NAMALWA (cell line): ENCODE results near the gene CARHSP1.
"Not testable (repeated sequence)": the region's sequence is repeated elsewhere in the genome, so short reads cannot be mapped to it uniquely, and the experiment has no call there.

Experiments
- DNase-seq: peaks from one replicate; pipeline ENCODE4 v3.0.0-alpha.2; 2015; ENCODE audit warnings: low spot score

The CARHSP1 gene

DNA sequence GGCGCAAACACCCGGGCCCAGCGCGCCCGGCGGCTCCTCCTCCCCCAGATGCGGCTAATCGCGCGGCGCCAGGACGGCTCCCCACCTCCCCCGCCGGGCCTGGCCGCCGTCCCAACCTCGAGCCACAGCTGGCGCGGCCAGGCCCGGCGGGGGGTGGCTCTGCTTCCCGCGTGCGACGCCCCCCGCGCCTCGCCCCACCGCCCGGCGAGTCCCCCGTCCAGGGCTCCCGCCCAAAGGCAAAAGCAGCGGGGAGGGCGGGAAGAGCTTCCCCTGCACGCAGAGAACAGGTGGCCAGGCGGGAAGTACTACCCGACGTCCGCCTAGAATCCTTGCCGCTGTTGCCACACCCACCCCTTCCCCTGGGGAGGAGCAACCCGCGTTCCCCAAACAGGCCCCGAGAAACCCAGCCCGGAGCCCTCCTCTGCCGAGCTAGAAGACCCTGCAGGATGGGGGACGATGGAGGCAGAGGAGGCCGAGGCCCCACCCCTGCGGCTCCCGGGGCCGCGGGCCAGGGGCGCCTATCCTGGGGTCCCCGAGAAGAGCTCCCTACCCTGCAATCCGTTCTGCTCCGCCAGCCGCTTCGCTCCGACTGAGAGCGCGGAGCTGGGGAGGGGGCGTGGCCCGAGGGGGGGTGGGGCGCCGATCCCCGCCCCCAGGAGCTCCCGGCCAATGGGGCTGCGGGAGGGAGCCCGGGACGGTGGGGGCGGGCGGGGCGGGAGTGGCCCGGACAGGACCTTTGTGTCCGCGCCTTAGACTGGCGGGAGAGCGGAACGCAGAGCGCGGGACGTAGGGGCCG is at the start of gene CARHSP1:
Gene CARHSP1 (minus strand): TSS at position 591 of the 796 bp plus-strand sequence. CDS start 9,678 bp downstream, outside the sequence.
- peak; percentile 94 for DNase-seq

DNA sequence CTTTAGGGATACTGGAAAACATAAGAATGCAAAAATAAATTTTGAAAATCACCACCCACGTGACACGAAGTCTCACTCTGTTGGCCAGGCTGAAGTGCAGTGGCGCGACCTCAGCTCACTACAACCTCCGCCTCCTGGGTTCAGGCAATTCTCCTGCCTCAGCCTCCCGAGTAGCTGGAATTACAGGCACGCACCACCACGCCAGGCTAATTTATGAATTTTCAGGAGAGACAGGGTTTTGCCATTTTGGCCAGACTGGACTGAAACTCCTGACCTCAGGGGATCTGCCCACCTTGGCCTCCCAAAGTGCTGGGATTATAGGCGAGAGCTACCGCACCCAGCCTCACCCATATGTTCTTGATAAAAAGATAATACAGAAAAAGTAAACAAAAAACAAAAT is 48.5 kb upstream of the CARHSP1 start:
- not testable (repeated sequence) for DNase-seq

DNA sequence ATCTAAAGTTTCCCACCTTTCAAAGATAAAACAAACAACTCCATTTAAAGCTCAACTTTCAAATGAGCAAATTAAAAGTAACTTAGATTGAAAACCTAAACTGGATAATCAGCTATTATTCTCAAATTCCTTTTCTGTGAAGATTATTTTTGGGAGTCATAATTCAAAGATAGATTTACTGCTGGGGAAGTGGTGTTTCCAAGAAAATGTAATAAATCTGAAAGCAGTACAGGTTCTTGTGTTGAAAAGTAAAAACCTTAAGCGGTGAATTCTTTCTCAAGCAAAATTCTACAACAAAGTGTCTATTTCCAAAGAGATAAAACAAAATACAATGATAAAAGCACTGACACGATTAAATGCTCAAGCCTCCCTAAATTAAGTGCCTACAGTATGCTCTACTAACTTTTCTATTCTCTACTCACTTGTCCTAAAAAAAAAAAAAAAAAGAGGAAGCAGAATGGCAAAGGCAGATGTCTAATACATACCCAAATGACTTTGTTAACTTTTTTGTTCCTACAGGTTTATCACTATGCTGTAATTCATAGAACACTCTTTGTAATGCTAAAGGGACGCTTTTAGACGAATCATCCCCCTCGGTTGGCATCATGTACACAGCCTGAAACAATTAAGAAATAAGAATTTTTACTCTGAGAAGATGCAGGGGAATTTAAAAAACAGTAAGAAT is 47.9 kb upstream of the CARHSP1 start:
- DNase-seq: no peak

DNA sequence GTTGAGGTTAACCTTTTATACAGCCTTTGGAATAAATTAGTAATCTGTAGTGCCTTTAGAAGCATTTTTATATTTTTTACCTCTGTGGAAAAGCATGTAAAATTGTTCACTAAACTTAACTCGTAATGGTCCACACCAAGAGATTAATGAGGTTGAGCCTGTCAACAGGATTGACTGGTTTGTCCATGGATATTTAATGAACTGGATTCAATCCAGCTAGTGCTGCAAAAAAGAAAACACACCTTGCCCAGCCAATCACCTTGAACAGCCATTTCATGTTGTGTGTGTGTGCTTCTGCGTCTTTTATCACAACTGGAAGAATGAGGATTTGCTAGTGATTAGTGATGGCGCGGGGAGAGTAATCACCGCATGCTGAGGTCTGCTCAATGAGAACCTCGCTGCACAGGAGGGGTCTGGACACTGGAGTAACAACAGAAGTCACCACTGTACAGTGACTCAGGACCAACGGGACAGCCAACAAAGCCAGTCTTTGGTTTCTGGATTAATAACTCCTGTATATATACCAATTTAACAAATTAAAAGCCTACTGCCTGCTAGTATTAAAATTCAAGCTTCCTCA is 47.0 kb upstream of the CARHSP1 start:
- no peak for DNase-seq

DNA sequence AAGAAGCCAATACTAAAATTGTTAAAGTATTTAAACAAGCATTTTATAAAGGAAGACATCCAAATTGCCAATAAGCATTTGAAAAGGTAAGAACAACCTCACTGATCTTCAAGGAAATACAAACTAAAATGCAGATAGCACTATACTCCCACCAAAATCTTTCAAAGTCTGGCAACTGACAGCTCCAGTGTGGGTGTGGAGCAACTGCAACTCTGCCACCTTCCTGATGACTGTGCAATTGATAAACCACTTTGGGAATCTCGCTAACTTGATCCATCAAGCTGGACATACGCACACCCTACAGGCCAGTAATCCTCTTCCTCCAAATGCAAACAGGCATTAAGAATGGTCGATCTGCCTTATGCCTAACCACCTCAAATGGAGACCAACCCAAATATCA is 45.3 kb upstream of the CARHSP1 start:
- DNase-seq: no peak

DNA sequence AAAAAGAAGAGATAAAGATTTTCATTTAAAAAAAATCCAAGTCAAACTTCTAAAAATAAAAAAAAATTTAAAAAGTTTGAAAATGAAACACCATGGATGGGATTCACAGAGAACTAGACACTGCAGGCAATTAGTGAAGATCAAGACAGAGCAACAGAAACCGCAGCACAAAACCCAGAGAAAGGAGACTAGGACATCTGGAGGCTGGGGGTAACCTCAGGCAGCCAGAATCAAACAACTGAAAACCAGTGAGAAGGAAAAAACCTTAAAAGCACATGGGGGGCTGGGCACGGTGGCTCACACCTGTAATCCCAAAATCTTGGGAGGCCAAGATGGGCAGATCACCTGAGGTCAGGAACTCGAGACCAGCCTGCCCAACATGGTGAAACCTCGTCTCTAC is 44.0 kb upstream of the CARHSP1 start:
- DNase-seq: no peak

DNA sequence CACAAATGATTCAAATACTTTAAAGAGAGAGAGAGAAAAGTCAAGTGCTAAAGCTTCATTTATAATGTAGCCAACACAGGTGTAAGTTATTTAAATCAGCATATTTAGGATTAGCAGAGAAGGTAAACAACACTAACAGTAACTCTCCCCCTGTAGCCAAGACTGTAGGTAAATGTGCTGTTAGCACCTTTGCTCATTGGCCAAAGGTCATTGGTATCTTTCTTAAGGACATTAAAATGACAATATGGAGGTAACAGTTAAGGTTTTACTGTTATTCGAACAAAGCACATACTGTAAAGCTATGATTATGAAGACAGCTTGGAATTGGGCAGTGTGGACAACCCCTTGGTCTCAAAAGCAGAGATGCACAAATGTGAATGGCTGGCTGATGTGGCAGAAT is 42.0 kb upstream of the CARHSP1 start:
- DNase-seq: no peak

DNA sequence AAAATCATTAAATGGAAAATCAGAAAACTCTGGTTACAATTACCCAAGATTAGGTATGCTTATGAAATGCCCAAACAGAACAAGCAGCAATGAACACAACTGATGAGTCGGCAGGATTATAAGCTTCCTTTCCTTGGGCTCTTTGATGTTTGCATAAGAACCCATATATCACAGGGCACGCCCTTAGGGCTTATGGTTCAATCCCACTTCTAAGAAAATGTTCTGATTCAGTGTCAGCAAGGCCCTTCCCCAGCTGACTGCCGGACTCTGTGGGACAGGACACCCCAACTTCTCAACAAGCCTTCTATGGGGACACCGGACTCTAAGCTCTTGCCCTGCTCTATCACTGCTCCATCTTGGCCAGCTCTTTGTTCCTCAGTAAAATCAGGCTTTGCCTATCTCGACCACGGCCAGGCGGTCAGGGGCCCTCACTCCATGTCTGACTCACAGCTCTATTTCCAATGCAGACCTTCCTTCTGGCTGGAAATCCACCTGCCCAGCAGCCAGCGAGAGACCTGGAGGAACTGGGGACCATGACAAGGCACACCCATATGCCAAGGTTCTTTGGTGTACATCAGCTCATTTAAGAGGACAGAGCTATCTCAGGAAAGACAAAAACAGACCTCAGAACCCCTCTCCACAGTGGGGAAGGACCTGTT is 40.1 kb upstream of the CARHSP1 start:
- DNase-seq: no peak

DNA sequence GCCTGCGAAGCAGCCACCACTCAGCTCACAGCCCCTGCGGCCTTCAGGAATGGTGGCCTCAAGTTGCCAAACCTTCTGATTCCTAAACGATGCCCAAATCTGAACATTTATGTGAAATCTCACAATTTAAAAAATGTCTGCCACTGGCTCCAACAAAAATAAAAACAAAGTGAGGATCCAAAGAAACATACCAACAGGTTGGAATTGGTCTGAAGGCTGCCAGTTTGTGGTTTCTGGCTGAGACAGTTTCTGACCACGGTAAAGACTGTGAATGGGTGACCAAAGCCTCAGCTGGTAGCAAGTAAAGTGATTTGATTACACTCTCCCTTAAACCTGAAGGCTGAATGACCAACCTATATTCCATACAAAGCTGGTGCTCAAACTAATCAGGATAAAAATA is 38.3 kb upstream of the CARHSP1 start:
- no peak for DNase-seq

DNA sequence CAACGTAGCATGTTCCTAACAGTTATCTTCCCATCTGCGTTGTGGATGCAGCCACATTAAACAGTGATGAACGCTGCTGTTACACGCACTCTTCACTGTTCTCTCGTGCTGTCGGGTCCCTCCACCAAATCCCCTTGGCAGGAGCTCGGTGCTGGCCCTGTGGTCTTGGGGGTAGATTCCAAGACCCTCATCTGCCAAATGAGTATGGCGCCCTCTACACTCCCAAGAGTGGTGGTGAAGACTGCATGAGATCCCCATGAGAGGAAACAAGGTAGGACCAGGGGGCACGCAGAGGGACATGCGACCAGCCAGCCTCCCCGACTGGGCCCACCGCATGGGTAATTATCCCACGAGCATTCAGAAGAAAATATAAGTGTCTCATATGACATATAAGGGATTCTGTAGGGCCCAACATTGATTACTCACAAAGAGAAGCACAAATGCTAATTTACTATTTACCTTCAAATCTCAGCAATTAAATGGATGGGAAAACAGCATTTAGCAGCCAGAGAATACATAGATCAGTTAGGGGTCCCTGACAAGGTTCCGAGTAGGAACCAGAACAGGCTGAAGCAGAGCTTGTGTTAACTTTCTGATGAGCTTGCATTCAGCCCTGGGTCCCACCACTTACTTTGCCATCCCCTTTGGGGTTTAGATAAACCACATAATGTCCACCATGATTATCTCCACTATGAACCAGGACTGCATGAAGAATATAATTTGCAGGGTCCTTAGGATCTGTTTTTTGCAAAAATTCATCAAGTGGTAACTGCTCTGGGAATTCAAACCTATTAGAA is 37.2 kb upstream of the CARHSP1 start:
- DNase-seq: peak; percentile 42

DNA sequence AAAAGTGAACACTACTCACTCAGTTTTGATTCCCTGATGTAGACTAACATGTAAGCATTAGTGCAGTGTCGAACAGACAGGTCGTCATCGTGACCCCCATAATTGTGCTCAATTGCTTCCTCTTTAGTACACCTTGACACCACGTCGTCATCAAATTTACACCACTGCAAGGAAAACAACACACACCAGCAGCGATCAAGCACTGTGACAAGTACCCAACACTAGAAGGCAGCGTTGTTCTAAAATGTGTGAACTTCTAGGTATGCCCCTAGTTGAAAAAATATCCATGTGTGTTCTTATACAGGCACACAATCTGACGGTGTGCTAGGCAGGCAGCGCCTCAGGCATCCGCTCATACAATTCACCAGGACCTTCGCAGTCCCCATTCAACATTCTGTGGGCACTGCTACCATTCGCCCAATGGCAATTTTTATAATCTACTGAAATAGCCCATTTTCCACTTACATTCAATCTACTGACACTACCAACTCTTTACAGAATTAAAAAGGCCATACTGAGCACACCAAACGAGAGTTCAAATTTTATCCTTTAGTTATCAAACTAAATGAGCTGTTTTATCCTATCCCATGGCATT is 36.5 kb upstream of the CARHSP1 start:
- peak; percentile 78 for DNase-seq

DNA sequence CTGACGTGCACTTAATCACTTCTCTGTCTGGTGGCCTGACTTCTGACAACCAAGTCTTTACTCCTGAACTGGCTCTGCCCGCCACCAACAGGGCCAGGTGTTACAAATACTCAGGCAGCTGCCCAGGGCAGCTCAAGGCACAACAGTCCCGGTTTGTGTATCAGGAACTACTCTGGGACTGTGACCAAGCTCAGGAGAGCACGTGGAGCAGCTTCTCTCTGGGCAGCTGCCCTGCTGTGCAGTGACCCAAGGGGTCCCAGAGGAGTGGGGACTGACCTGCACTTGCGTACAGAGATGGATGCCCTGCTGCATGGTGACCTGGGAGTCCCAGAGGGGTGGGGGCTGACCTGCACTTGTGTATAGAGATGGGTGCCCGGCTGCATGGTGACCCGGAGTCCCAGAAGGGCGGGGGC is 35.2 kb upstream of the CARHSP1 start:
- DNase-seq: no peak

DNA sequence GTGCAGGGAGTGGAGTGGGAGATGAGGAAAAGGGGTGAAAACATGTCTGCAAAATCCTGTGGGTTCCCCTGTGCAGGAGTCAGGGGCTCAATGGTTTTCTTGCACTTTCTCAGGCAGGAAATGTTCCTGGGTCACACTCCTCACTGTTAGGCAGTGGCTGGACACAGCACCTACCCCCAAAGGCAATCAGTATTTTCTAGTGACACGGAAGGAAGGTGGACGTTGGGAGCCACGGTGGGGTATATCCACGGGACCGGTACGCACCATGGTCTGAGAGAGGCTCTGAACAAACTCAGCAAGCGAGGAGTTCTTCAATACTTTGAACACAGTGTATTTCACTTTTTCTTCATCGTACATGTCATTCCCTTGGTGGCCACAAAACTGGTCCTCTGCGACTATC is 34.2 kb upstream of the CARHSP1 start:
- no peak for DNase-seq

DNA sequence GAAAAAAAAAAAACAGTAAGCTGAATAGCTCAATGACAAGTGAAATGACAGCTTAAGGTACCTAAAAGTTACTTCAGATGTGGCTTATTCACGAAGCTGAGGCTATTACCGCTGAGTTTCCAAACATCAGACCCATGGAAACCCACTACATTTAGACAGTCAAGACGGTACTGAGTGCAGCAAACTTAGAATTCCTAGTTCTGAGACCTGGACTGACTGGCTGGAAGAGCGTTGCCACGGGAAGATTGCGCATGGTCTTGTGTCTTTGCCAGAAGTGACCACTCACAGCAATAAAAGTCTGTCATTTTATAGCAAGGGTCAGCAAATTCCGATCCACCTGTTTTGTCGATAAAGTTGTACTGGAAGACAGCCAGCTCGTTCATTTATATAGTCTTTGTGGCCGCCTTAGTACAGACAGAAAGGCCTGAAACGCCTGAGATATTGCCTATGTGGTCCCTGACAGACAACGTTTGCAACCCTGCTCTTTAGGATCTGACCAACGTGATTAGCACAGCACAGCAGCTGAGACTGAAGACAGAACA is 32.6 kb upstream of the CARHSP1 start:
- no peak for DNase-seq

DNA sequence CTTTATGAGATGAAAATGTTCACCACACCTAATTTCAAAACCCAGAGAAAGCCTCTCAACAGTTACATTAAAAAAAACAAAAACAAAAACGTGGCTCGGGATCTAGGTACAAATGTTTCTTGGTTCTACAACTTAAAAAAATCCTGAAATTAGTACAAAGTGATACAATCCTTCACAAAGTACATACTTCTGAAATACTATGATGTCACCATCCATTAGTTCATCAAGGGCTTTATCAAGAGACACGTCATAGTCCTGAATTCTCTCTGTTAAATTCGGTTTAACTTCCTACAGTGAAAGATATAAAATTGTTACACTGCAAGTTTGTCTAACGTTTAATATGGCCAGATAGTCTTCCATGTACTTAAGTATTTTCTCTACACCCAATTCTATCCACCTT is 31.5 kb upstream of the CARHSP1 start:
- no peak for DNase-seq

DNA sequence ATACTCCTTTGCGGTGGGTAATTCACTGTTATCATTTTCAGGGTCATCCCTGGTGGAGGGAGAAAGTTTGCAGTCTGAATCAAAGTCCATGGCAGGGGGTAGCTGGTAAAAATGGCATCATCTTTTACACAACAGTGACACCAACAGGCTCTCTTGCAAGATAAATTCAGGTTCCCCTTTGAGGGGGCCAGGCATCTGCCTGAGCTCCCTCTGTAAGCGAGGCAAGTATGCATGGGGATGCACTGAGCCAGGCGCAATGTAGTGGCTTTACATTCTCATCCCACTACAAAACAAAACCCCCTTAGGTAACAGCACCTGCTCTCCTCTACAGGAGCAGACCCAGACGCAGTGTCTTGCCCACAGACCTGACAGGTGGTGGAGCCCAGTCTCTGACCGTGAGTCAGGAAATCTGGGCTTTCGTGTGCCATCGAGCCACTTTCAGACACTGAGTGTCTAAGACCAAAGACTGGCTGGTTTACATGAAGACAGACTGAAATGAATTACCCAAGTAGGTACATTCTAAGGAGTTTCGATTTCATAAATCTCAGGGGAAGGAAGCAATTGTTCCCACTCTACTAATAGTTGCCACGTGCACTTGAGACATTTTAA is 31.0 kb upstream of the CARHSP1 start:
- no peak for DNase-seq

DNA sequence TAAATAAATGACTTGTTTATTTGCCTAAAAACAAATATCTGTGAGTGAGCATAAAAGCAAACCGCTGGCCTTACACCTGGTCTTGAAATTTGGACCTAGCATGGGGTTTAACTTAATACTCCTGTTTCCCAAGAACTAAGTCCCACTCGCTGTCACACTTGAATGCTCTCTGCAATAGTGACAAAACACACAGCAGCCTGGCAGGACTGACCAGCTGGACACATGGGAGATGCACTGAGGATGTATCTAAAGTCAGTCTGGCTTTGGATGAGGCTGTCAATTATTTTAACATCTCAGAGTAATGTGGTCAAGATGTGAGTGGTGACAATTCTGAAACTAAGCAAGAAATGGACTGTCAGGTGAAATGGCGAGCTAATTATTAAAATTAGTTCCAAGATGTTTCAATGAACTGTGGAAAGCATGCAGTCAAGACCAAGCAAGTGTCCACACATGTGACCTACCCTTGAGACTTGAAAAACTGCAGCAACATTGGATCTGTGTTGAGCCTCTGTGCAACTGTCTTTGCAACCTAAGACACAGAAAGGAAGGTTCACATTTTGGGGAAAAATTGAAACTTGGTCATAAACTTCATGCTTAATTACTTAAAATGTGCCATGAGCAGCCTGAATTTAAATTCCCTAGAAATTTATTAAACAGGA is 30.0 kb upstream of the CARHSP1 start:
- no peak for DNase-seq

DNA sequence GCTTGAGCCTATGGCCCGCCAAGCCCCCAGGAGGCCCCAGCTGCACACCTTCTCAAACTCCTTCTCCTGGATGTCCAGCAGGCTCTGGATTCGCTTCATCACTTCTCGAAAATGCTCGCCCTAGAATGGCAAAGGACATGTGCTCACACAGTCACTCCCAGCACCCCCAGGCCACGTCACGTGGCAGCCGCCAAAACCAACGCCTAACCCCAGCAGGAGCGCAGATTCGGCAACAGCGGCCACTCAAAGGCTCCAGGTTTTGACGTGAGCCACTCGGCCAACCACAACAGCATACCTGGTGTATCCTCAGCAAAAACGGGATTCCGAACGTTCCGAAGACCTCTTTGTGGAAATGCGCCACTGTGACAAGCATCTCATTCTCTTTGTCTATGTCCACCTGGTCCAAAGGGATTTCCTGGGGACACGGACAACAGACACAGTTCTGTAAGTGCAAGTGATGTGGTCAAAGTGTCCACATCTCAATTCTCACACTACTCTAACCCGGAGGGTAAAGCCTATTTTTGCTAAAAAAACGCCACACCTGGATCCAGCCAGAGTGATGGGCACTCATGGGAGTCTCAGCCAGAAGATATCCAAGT is 26.0 kb upstream of the CARHSP1 start:
- no peak for DNase-seq

DNA sequence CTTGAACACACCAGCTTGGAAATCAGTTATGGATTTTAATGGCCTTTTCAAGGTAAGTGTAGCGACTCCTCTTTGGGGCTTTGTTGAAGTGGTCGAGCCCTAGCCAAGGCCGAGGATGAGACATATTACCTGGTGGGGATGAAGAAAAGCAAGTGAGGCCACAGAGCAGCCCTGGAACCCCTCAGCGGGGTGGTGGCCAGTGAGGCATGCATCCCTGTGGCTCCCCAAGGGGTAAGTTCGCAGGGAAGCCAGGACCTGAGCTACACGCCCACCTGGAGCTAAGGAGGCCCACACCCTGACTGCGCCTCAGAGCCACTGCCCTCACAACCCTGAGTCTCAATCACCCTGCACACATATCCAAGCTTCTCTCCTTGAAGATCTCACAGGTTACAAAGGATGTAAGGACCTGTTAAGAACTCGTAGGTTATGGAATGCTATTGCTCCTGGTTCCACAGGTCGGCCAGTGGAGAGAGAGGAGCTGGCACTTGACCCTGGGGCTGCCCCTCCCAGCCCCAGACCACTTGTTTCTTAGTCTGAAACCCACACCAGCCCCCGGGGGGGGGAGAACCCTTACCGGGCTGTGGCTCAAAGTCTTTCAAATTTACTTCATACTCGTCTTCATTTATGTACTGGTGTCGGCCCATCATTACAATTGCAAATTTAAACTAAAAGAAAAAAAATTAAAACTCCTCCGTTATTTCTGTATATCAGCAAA is 25.3 kb upstream of the CARHSP1 start:
- no peak for DNase-seq
